Measurements from ENCODE around the gene CLCA2.

DNA sequence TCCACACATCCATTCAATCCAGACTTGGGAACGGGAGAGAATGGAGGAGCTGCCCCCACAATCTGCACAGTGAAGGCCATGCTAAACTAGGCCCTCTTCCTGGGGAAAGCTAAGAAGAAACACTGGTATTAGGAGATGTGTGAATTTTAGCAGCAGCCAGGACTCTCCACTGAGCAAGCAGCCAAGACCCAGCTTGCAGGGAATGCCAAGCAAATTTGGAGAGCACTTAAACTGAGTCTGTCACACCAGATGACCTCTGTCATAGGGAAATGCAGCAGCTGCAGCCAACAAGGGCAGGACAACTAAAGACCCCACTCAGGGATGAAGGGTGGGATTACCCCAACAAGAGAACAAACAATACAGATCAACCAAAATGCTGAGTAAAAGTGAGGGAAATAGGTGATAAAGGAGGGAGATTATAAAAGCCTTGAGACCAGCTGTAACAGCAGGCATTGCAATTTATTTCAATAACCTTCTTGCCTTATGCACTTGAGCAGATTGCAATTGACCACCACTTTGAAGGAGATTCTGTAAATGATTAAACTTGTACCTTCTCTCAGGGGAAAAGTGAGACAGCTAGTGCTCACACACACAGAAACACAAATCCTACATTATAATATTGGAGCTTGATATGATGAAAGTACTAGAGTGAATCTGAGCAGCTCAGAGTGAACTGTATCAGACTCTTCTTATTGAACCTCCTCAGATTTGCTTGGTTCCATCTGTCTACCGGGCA lies 42.3 kb downstream of the CLCA2 start:
- TF ChIP-seq CTCF (conservative IDR thresholded peaks at IDR 0.05; ENCODE audit: low read depth, low read length) = no peak
- TF ChIP-seq EZH2 (IDR thresholded peaks at IDR 0.05; ENCODE audit: borderline replicate concordance, low read depth, low read length, poor library complexity, severe bottlenecking) = no peak

Measured in A673 (cell line).